MCF 10A (cell line): Measurements from ENCODE around the gene SYT1. TPM values are rescaled to one million over a fixed set of nuclear protein-coding genes. Genes with fewer than 3 reads are reported as not detected.
A peak's percentile ranks its signal among the peaks of the same experiment; 100 is the strongest.

Experiments
- BruUV-seq: library from RNA; stranded (reverse); fragments of 400-500 nt; replicated peaks from 2 replicates; lab custom pipeline; 2021; lab: Mats Ljungman, UMichigan
- CTCF ChIA-PET: fragments of 300-600 bp; sonication (Branson Sonifier 250); formaldehyde crosslinking; extraction: SDS; loops from one replicate; lab custom pipeline; 2021; ENCODE audit warnings: antibody characterized with exemption, inconsistent platforms; lab: Yijun Ruan, JAX
- POLR2A ChIA-PET: fragments of 300-600, 350-650 bp; sonication (Branson Sonifier 250); formaldehyde crosslinking; extraction: SDS; loops from one replicate; lab custom pipeline; 2020; ENCODE audit warnings: antibody characterized with exemption, inconsistent platforms; lab: Yijun Ruan, JAX
- DNase-seq: peaks from one replicate; pipeline ENCODE4 v3.0.0-alpha.2; 2018; ENCODE audit not compliant: unreplicated experiment
- H3K27ac Mint-ChIP-seq: one replicate; pipeline ENCODE4 v1.8.0; 2022; ENCODE audit warnings: mild to moderate bottlenecking, low read depth, mixed read lengths; ENCODE audit not compliant: unreplicated experiment
- H3K27me3 Mint-ChIP-seq: one replicate; pipeline ENCODE4 v1.8.0; 2022; ENCODE audit warnings: mixed read lengths; ENCODE audit not compliant: insufficient read depth, unreplicated experiment
- H3K36me3 Mint-ChIP-seq: one replicate; pipeline ENCODE4 v1.8.0; 2022; ENCODE audit warnings: mild to moderate bottlenecking, moderate library complexity, mixed read lengths; ENCODE audit not compliant: insufficient read depth, unreplicated experiment
- H3K4me1 Mint-ChIP-seq: one replicate; pipeline ENCODE4 v1.8.0; 2022; ENCODE audit warnings: mixed read lengths; ENCODE audit not compliant: insufficient read depth, unreplicated experiment
- H3K4me3 Mint-ChIP-seq: one replicate; pipeline ENCODE4 v1.8.0; 2022; ENCODE audit warnings: mild to moderate bottlenecking, moderate library complexity, mixed read lengths; ENCODE audit not compliant: unreplicated experiment
- H3K9me3 Mint-ChIP-seq: one replicate; pipeline ENCODE4 v1.8.0; 2022; ENCODE audit warnings: mixed read lengths; ENCODE audit not compliant: unreplicated experiment
- CTCF ChIP-seq: fragments of 200-600 bp; IDR thresholded peaks from one replicate; pipeline ENCODE4 v1.8.0; 2022; ENCODE audit warnings: antibody characterized with exemption, mild to moderate bottlenecking; ENCODE audit not compliant: unreplicated experiment
- intact Hi-C: fragments of 100-400 bp; cut with micrococcal nuclease; formaldehyde crosslinking; loops from 2 replicates; pipeline ENCODE4 v1.14.1; 2022
- total RNA-seq: library from RNA; stranded (reverse); gene quantifications from 2 replicates; pipeline ENCODE4 v1.2.3, GENCODE V29; 2022

SYT1 gene
- total RNA-seq, 1 experiment from 2014 or later, result 7.4 TPM

GRCh38 chr12:79267580-79267979, 403.0 kb downstream of the SYT1 start:
- no peak for TF ChIP-seq CTCF
- H3K4me3 Mint-ChIP-seq, result no peak overlapping the region
- no peaks in the 10 kb centered on the region for H3K36me3 Mint-ChIP-seq
- DNase-seq, result no peak
- ChIA-PET POLR2A (no interaction called here), CTCF (interaction anchor here (0.6 kb wide), 1 partner anchor 1146 kb away, joined by 5 read pairs; no protein-coding TSS in a partner anchor)
- no peaks in the 10 kb centered on the region for H3K9me3 Mint-ChIP-seq
- no peaks in the 10 kb centered on the region for H3K27me3 Mint-ChIP-seq
- no TSS peak for BruUV-seq
- H3K27ac Mint-ChIP-seq, result no peak overlapping the region
- intact Hi-C loops, result no loop called here
- H3K4me1 Mint-ChIP-seq, result no peaks in the 10 kb centered on the region

GRCh38 chr12:79274501-79275064, 410.0 kb downstream of the SYT1 start:
- ChIA-PET CTCF (interaction anchor here (1.2 to 1.7 kb wide), 2 partner anchors 15 to 16 kb away, joined by 3 read pairs; no protein-coding TSS in a partner anchor), POLR2A (no interaction called here)
- Mint-ChIP-seq H3K27ac (no peak overlapping the region), H3K36me3 (no peaks in the 10 kb centered on the region), H3K4me3 (no peak overlapping the region), H3K9me3 (no peaks in the 10 kb centered on the region), H3K4me1 (no peaks in the 10 kb centered on the region), H3K27me3 (no peaks in the 10 kb centered on the region)
- peak; percentile 35 for DNase-seq
- no peak for TF ChIP-seq CTCF
- intact Hi-C loops, result no loop called here
- no TSS peak for BruUV-seq

GRCh38 chr12:79275631-79276030, 411.1 kb downstream of the SYT1 start:
- H3K27me3 Mint-ChIP-seq, result no peaks in the 10 kb centered on the region
- intact Hi-C loops, result no loop called here
- TF ChIP-seq CTCF, result no peak
- no peak for DNase-seq
- no peaks in the 10 kb centered on the region for H3K9me3 Mint-ChIP-seq
- no peak overlapping the region for H3K4me3 Mint-ChIP-seq
- BruUV-seq, result no TSS peak
- no peaks in the 10 kb centered on the region for H3K36me3 Mint-ChIP-seq
- no peak overlapping the region for H3K27ac Mint-ChIP-seq
- CTCF ChIA-PET, result interaction anchor here (1.4 to 1.7 kb wide), 2 partner anchors 15 to 101 kb away, joined by 3 to 4 read pairs; no protein-coding TSS in a partner anchor
- POLR2A ChIA-PET, result interaction anchor here (1.1 kb wide), 1 partner anchor 52 kb away, joined by 3 read pairs; no protein-coding TSS in a partner anchor
- no peaks in the 10 kb centered on the region for H3K4me1 Mint-ChIP-seq

- Mint-ChIP-seq H3K4me3 (no peak overlapping the region), H3K4me1 (no peaks in the 10 kb centered on the region), H3K27ac (no peak overlapping the region), H3K9me3 (no peaks in the 10 kb centered on the region), H3K27me3 (no peaks in the 10 kb centered on the region), H3K36me3 (no peaks in the 10 kb centered on the region)
- ChIA-PET POLR2A (no interaction called here), CTCF (interaction anchor here (0.6 kb wide), 1 partner anchor 160 kb away, joined by 3 read pairs; no protein-coding TSS in a partner anchor)
- intact Hi-C loops, result no loop called here
- BruUV-seq, result no TSS peak
- DNase-seq, result no peak
- TF ChIP-seq CTCF, result no peak
These were observed 418.8 kb downstream of the SYT1 start for GRCh38 chr12:79283364-79283763.
